Activated CD8-positive, alpha-beta memory T cell treated with anti-CD3 and anti-CD28 coated beads for 24 hours (primary cell): ENCODE data around the gene GPR35.

Experiments used
- DNase-seq: peaks from one replicate; pipeline ENCODE4 v3.0.0-alpha.2; 2020

GPR35 gene

GRCh38 chr2:240626531-240627300 lies 1.4 kb downstream of the GPR35 start:
- DNase-seq: peak; percentile 71

- DNase-seq: no peak
Observed at GRCh38 chr2:240627736-240628506, 2.6 kb downstream of the GPR35 start.

GRCh38 chr2:240628507-240628807 lies 3.2 kb downstream of the GPR35 start:
- DNase-seq: no peak

GRCh38 chr2:240628808-240629618 lies 3.7 kb downstream of the GPR35 start:
- DNase-seq: no peak

- DNase-seq: no peak
Observed at GRCh38 chr2:240629619-240629967, 4.3 kb downstream of the GPR35 start.

- DNase-seq: no peak
Observed at GRCh38 chr2:240629968-240630770, 4.9 kb downstream of the GPR35 start.

- DNase-seq: no peak
Observed at GRCh38 chr2:240630771-240631547, 5.7 kb downstream of the GPR35 start.

GRCh38 chr2:240631548-240632305 lies 6.4 kb downstream of the GPR35 start:
- no peak for DNase-seq

GRCh38 chr2:240632306-240632721 lies 7.0 kb downstream of the GPR35 start:
- no peak for DNase-seq

- DNase-seq: no peak
Observed at GRCh38 chr2:240635121-240635997, 10.1 kb downstream of the GPR35 start.

GRCh38 chr2:240635998-240636547 lies 10.8 kb downstream of the GPR35 start:
- no peak for DNase-seq

GRCh38 chr2:240636563-240637115 lies 11.4 kb downstream of the GPR35 start:
- DNase-seq: no peak

- DNase-seq: no peak
Observed at GRCh38 chr2:240637116-240637900, 12.0 kb downstream of the GPR35 start.

GRCh38 chr2:240637901-240638345 lies 12.6 kb downstream of the GPR35 start:
- no peak for DNase-seq

- peak; percentile 21 for DNase-seq
Observed at GRCh38 chr2:240638512-240639160, 13.4 kb downstream of the GPR35 start.

GRCh38 chr2:240639566-240639965 lies 14.3 kb downstream of the GPR35 start:
- DNase-seq: no peak

GRCh38 chr2:240640939-240641338 lies 15.7 kb downstream of the GPR35 start:
- DNase-seq: peak; percentile 63
